Neutrophil (primary cell): ENCODE measurements around the gene HSPB9.

Experiments used
- H3K27ac ChIP-seq: fragments of 200-600 bp; sonication (generic); 2 replicates; pipeline ENCODE4 v1.5.1; 2016; ENCODE audit warnings: mild to moderate bottlenecking, moderate library complexity
- H3K27me3 ChIP-seq: fragments of 200-600 bp; sonication (generic); 2 replicates; pipeline ENCODE4 v1.6.0; 2016; ENCODE audit warnings: mild to moderate bottlenecking
- H3K36me3 ChIP-seq: fragments of 200-600 bp; sonication (generic); 2 replicates; pipeline ENCODE4 v1.5.1; 2017
- H3K4me1 ChIP-seq, 2 experiments: fragments of 200-600 bp in 1 of 2; sonication (generic) in 1 of 2; 1 replicate in 1 of 2; 2 replicates in 1 of 2; pipeline versions ENCODE4 v1.5.1 to v1.6.1; 2013 to 2016; ENCODE audit warnings: low read depth in 1 of 2, low read length in 1 of 2, mild to moderate bottlenecking in 1 of 2, moderate library complexity in 1 of 2; ENCODE audit not compliant: control insufficient read depth in 1 of 2, insufficient read depth in 1 of 2
- H3K4me3 ChIP-seq, 2 experiments: fragments of 200-600 bp in 1 of 2; sonication (generic) in 1 of 2; 1 replicate in 1 of 2; 2 replicates in 1 of 2; pipeline ENCODE4 v1.5.1; 2013 to 2016; ENCODE audit warnings: low read depth in 1 of 2, low read length in 1 of 2, mild to moderate bottlenecking in 1 of 2, moderate library complexity in 1 of 2
- H3K9me3 ChIP-seq: fragments of 200-600 bp; sonication (generic); 2 replicates; pipeline ENCODE4 v1.5.1; 2016
- CTCF ChIP-seq: fragments of 200-600 bp; sonication (generic); IDR thresholded peaks from 2 replicates; pipeline ENCODE4 v1.5.1; 2016; ENCODE audit warnings: antibody characterized with exemption

Gene HSPB9

GRCh38 chr17:42098730-42099399, 23.7 kb upstream of the HSPB9 start:
- H3K27me3 ChIP-seq = peaks cover 35% of the 10 kb centered on the region
- peaks cover 3 to 6% of the 10 kb centered on the region in 2 experiments for H3K4me1 ChIP-seq
- no peak overlapping the region for H3K27ac ChIP-seq
- no peaks in the 10 kb centered on the region for H3K9me3 ChIP-seq
- H3K36me3 ChIP-seq = peaks cover 5% of the 10 kb centered on the region
- no peak overlapping the region for H3K4me3 ChIP-seq
- no peak for TF ChIP-seq CTCF

GRCh38 chr17:42101513-42102292, 20.9 kb upstream of the HSPB9 start:
- Histone ChIP-seq H3K4me3 (no peak overlapping the region), H3K27me3 (peaks cover 28% of the 10 kb centered on the region), H3K9me3 (no peaks in the 10 kb centered on the region), H3K27ac (no peak overlapping the region), H3K4me1 (peaks cover 3 to 6% of the 10 kb centered on the region in 2 experiments), H3K36me3 (peaks cover 12% of the 10 kb centered on the region)
- TF ChIP-seq CTCF = peak; percentile 61

- Histone ChIP-seq H3K4me3 (no peak overlapping the region), H3K27ac (no peak overlapping the region), H3K4me1 (peaks cover 3 to 12% of the 10 kb centered on the region in 2 experiments), H3K27me3 (peaks cover 11% of the 10 kb centered on the region), H3K9me3 (no peaks in the 10 kb centered on the region), H3K36me3 (peaks cover 12% of the 10 kb centered on the region)
- TF ChIP-seq CTCF = no peak
Measured at GRCh38 chr17:42103221-42103954, 19.2 kb upstream of the HSPB9 start.

GRCh38 chr17:42104264-42104663, 18.3 kb upstream of the HSPB9 start:
- no peaks in the 10 kb centered on the region for H3K9me3 ChIP-seq
- no peak for TF ChIP-seq CTCF
- peaks cover 3 to 11% of the 10 kb centered on the region in 2 experiments for H3K4me1 ChIP-seq
- no peak overlapping the region for H3K4me3 ChIP-seq
- no peak overlapping the region for H3K27ac ChIP-seq
- peaks cover 2% of the 10 kb centered on the region for H3K27me3 ChIP-seq
- peaks cover 16% of the 10 kb centered on the region for H3K36me3 ChIP-seq

GRCh38 chr17:42106009-42106408, 16.6 kb upstream of the HSPB9 start:
- TF ChIP-seq CTCF = no peak
- no peak overlapping the region for H3K4me3 ChIP-seq

More at GRCh38 chr17:42106009-42106408, 16.6 kb upstream of the HSPB9 start:
- Histone ChIP-seq H3K27me3 (no peaks in the 10 kb centered on the region), H3K27ac (no peak overlapping the region), H3K9me3 (no peaks in the 10 kb centered on the region), H3K36me3 (peaks cover 16% of the 10 kb centered on the region), H3K4me1 (peaks cover 3 to 11% of the 10 kb centered on the region in 2 experiments)
